NCI-H748 (cell line): ENCODE results near the gene CRYAA.
"Not testable (repeated sequence)": the region's sequence is repeated elsewhere in the genome, so short reads cannot be mapped to it uniquely, and the experiment has no call there.

ENCODE experiments used
- DNase-seq: peaks from one replicate; lab custom pipeline; 2025; ENCODE audit not compliant: unreplicated experiment; lab: John Stamatoyannopoulos, UW

CRYAA gene, protein sequence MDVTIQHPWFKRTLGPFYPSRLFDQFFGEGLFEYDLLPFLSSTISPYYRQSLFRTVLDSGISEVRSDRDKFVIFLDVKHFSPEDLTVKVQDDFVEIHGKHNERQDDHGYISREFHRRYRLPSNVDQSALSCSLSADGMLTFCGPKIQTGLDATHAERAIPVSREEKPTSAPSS

DNA sequence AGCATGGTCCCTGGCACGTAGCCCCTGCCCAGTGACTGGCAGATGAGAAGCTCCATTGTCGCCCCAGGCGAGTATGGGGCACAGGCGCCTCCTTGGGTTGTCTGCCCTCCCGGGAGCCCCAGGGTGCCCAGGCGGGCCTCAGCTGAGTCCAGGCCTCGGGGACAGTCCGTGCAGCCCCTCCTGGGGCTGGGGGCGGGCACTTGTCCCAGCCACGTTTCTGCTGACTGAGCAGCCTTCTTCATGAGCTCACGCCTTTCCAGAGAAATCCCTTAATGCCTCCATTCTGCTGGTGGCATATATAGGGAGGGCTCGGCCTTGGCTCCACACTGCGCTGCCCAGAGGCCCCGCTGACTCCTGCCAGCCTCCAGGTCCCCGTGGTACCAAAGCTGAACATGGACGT lies at the start of gene CRYAA:
Gene CRYAA, plus strand, starts transcription at position 301 of the 400 bp plus-strand sequence. Its CDS starts 92 bp downstream, at position 393.
- not testable (repeated sequence) for DNase-seq

- not testable (repeated sequence) for DNase-seq
Measured at GRCh38 chr21:43130094-43130493, 38.7 kb upstream of the CRYAA start.

GRCh38 chr21:43134520-43134919 lies 34.3 kb upstream of the CRYAA start:
- not testable (repeated sequence) for DNase-seq

- DNase-seq = not testable (repeated sequence)
Measured at GRCh38 chr21:43138944-43139343, 29.9 kb upstream of the CRYAA start.

GRCh38 chr21:43141407-43141806 lies 27.4 kb upstream of the CRYAA start:
- DNase-seq = not testable (repeated sequence)

DNA sequence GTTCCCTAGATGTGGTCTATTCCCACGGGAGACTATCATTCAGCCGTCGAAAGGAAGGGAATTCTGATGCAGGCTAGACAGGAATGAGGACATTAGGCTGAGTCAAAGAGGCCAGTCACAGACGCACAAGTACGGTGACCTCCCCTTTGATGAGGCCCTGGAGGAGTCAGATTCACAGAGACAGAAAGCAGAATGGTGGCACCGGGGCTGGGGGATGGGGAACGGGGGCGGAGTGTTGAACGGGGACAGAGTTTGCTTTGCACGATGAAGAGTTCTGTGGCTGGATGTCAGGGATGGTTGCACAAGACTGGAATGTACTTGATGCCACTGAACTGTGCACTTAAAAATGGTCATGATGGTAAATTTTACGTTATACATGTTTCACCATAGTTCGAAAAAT lies 22.2 kb upstream of the CRYAA start:
- DNase-seq = not testable (repeated sequence)

GRCh38 chr21:43147999-43148398 lies 20.8 kb upstream of the CRYAA start:
- not testable (repeated sequence) for DNase-seq

- DNase-seq = not testable (repeated sequence)
Measured at GRCh38 chr21:43149344-43149743, 19.5 kb upstream of the CRYAA start.

DNA sequence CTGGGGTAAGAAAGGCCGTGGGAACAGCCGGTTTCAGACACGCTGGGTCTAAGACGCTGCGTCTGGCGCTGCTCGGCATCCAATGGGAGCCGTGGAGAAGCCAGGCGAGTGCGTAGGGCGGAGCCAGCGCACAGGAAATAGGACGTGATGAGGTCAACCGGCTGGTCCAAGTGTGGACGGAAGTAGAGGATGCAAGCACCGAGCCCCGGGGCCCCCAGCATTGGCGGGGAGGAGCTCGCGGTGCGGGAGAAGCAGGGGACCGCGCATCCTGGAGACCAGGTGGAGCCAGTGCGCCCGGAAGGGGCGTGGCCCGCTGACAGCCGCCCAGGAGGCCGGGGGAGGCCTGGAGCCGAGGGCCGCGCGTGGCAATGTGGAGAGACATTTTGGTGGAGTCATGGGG lies 15.2 kb upstream of the CRYAA start:
- not testable (repeated sequence) for DNase-seq

GRCh38 chr21:43159279-43160175 lies 9.3 kb upstream of the CRYAA start:
- DNase-seq = not testable (repeated sequence)

DNA sequence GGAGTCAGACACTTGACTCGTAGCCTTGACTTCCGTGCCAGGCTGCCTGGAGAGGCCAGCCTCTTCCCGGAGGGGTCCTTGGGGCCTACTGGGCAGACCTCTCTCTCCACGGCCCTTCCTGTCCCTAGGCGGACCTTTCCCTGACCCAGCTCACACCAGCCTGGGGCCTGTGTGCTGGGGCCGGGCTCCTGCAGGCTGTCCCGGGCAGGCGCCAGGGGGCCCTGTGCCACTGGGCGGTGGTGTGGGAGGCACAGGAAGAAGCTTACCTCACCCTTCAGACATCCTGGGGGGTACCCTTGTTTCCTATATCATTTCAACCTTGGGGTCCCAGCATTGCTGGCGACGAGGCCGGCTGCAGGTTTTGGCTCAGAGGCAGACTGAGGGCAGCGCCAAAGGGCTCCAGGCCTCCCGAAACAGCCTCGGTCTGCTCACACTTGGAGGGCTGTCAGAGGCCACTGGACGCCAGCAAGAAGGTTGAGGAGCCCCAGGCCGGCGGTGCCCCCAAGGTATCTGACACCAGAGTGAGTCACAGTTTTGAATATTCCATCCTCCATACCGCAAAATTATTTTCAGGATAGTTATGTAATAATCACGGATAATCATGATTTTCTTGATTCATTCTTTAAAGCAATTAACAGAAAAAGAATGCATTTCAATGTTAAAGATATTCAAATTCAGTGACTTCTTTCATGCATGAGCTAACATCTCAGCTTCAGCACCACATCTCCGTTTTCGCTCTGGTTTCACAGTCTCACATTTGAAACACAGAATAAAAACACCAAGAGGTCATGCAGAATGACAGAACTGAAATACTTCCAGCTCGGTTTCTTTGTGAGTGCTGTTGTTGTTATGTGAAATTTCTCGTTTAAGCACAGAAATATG lies 6.7 kb upstream of the CRYAA start:
- not testable (repeated sequence) for DNase-seq

GRCh38 chr21:43162708-43163205 lies 6.1 kb upstream of the CRYAA start:
- DNase-seq = not testable (repeated sequence)

- DNase-seq = not testable (repeated sequence)
Measured at GRCh38 chr21:43164823-43165222, 4.0 kb upstream of the CRYAA start.

DNA sequence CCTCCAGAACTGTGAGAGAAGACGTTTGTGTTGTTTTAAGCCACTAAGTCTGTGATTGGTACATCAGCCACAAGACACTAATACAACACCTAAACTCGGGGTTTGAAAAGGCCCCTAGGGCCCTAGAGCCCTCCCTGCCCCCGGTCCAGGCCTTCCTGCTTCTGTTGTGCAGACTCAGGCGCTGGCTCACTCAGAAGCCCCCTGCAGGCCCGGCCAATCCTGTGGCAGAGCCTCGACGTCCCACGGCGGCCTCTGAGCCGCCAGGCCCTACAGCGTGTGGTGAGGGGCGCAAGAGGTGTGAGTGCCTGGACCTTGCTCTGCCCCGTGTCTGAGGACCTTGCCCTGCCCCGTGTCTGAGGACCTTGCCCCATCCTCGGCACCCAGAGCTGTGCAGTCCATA lies 3.1 kb upstream of the CRYAA start:
- DNase-seq = not testable (repeated sequence)

DNA sequence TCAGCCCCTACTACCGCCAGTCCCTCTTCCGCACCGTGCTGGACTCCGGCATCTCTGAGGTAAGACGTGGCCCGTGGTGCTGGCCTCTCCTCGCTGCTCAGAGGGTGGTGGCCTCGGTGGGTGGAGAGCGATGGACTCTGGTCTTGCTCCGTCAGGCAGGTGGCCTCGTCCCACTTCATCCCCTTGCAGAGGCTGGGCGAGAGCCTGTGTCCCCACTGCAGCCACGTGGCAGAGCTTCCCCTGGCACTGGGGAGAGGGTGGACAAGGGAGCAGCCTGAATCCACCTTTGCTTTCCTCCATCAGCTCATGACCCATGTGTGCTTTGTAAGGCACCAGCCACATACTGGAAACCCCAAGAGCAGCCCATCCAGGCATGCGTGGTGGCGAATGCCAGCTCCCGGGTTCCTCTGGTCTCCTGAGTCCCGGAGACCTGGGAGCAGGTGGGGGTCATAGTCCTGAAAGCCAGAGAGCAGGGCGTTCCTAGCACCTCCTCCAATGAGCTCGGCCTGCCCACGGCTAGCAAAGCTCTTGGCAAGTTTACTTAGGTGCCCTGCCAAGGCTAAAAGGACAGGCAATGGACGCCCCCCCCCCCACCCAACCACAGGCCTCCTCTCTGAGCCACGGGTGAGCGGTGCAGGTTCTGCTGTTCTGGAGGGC lies 550 bp downstream of the CRYAA start:
- DNase-seq = not testable (repeated sequence)

DNA sequence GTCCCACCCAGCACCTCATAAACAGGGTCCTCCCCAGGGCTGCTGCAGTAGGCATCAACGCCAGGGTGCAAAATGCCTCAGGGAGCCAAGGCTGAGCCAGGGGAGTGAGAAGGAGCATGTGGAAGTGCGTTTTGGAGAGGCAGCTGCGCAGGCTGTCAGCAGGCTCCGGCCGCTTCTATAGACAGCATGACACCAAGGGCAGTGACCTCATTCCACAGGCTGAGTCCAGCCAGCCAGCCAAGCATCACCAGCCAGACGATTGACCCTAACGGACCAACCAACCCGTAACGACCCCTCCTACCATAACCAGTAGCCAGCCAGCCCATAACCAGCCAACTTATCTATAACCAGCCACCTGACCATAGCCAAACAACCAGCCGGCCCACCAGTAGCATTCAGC lies 1.1 kb downstream of the CRYAA start:
- not testable (repeated sequence) for DNase-seq

- DNase-seq = not testable (repeated sequence)
Measured at GRCh38 chr21:43172812-43173211, 4.0 kb downstream of the CRYAA start.

DNA sequence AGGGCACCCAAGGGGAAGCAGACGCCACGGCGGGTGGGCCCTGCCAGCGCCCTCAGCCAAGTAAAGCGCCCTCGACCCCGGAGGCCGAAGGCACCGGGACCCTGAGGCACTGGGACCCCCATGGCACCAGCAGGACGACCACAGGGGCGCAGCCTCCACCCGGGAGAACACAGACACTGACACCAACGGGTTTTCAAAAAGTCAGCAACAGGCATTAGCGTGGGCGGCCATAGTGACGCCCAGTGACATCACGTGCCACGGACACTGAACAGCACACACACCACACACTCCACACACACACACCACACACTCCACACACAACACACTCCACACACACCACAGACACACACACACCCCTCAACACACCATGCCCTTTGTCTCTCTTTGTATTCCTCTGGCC lies 4.6 kb downstream of the CRYAA start:
- not testable (repeated sequence) for DNase-seq

- not testable (repeated sequence) for DNase-seq
Measured at GRCh38 chr21:43173930-43174329, 5.1 kb downstream of the CRYAA start.

DNA sequence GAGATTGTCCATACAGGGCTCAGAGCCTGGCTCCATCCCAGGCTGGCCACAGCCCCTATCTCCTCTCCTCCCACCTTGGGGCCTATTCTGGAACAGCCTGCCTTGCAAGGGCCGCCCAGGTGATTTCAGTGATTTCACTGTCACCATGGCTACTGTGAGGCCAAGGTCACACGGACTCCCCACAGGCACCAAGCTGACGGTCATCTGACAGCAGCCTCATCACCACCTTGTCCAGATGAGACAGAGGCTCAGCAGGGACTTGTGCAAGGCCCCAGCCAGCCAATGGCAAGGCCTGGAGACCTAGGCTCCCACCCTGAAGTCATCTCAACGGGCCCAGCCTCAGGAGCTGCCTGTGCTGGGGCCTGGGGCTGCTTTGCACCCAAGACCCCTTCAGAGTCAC lies 6.2 kb downstream of the CRYAA start:
- not testable (repeated sequence) for DNase-seq
